Glutamatergic neuron (in vitro differentiated cells): Measurements from ENCODE around the gene COX4I2. TPM values are rescaled to one million over a fixed set of nuclear protein-coding genes. Genes with fewer than 3 reads are reported as not detected.
A peak's percentile ranks its signal among the peaks of the same experiment; 100 is the strongest.

Source experiments
- DNase-seq: peaks from one replicate; pipeline ENCODE4 v3.0.0; 2022
- H3K27ac Mint-ChIP-seq: one replicate; pipeline ENCODE4 v1.8.0; 2020; ENCODE audit warnings: mild to moderate bottlenecking, mixed read lengths, inconsistent platforms; ENCODE audit not compliant: unreplicated experiment
- H3K27me3 Mint-ChIP-seq: one replicate; pipeline ENCODE4 v1.8.0; 2020; ENCODE audit warnings: mild to moderate bottlenecking, moderate library complexity, mixed read lengths, inconsistent platforms; ENCODE audit not compliant: unreplicated experiment
- H3K36me3 Mint-ChIP-seq: one replicate; pipeline ENCODE4 v1.8.0; 2020; ENCODE audit warnings: mild to moderate bottlenecking, mixed read lengths, inconsistent platforms; ENCODE audit not compliant: unreplicated experiment
- H3K4me1 Mint-ChIP-seq: one replicate; pipeline ENCODE4 v1.8.0; 2020; ENCODE audit warnings: mild to moderate bottlenecking, low read depth, mixed read lengths, inconsistent platforms; ENCODE audit not compliant: unreplicated experiment
- H3K4me3 Mint-ChIP-seq: one replicate; pipeline ENCODE4 v1.8.0; 2020; ENCODE audit warnings: mild to moderate bottlenecking, mixed read lengths, inconsistent platforms; ENCODE audit not compliant: unreplicated experiment
- H3K9me3 Mint-ChIP-seq: one replicate; pipeline ENCODE4 v1.8.0; 2020; ENCODE audit warnings: mild to moderate bottlenecking, moderate library complexity, mixed read lengths, inconsistent platforms; ENCODE audit not compliant: unreplicated experiment
- total RNA-seq: library from RNA; stranded (reverse); fragmentation: NEBNext Ultra II Directional; extraction: Animal tissue kit (Norgen Biotek cat#: 25700); gene quantifications from one replicate; pipeline ENCODE4 v1.2.1, GENCODE V29; 2021; ENCODE audit not compliant: unreplicated experiment
- TF ChIP-seq, protein P1 (sequence below): fragments of 200-600 bp; sonication (generic); IDR thresholded peaks from one replicate; pipeline ENCODE4 v1.5.0; 2021; ENCODE audit not compliant: partially characterized antibody, unreplicated experiment

Gene COX4I2
- total RNA-seq, 1 donor from 2014 or later, result not detected

DNA sequence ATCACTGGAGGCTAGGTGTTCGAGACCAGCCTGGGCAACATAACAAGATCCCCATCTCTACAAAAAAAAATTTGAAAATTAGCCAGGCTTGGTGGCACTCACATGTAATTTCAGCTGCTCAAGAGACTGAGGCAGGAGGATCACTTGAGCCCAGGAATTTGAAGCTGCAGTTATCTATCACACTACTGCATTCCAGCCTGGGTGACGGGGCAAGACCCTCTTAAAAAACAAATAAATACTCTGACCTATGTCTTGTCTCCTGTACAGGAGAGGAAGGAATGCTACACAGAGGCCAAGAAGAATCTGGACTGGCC, 25.8 kb downstream of the COX4I2 start:
- H3K27me3 Mint-ChIP-seq, result peaks cover 39% of the 10 kb centered on the region
- peaks cover 16% of the 10 kb centered on the region for H3K9me3 Mint-ChIP-seq
- H3K36me3 Mint-ChIP-seq, result peaks cover 10% of the 10 kb centered on the region
- DNase-seq, result no peak
- H3K4me1 Mint-ChIP-seq, result peaks cover 30% of the 10 kb centered on the region
- TF ChIP-seq, protein P1, sequence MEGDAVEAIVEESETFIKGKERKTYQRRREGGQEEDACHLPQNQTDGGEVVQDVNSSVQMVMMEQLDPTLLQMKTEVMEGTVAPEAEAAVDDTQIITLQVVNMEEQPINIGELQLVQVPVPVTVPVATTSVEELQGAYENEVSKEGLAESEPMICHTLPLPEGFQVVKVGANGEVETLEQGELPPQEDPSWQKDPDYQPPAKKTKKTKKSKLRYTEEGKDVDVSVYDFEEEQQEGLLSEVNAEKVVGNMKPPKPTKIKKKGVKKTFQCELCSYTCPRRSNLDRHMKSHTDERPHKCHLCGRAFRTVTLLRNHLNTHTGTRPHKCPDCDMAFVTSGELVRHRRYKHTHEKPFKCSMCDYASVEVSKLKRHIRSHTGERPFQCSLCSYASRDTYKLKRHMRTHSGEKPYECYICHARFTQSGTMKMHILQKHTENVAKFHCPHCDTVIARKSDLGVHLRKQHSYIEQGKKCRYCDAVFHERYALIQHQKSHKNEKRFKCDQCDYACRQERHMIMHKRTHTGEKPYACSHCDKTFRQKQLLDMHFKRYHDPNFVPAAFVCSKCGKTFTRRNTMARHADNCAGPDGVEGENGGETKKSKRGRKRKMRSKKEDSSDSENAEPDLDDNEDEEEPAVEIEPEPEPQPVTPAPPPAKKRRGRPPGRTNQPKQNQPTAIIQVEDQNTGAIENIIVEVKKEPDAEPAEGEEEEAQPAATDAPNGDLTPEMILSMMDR, result no peak
- peak overlapping the region; percentile 67 for H3K27ac Mint-ChIP-seq
- no peak overlapping the region for H3K4me3 Mint-ChIP-seq

DNA sequence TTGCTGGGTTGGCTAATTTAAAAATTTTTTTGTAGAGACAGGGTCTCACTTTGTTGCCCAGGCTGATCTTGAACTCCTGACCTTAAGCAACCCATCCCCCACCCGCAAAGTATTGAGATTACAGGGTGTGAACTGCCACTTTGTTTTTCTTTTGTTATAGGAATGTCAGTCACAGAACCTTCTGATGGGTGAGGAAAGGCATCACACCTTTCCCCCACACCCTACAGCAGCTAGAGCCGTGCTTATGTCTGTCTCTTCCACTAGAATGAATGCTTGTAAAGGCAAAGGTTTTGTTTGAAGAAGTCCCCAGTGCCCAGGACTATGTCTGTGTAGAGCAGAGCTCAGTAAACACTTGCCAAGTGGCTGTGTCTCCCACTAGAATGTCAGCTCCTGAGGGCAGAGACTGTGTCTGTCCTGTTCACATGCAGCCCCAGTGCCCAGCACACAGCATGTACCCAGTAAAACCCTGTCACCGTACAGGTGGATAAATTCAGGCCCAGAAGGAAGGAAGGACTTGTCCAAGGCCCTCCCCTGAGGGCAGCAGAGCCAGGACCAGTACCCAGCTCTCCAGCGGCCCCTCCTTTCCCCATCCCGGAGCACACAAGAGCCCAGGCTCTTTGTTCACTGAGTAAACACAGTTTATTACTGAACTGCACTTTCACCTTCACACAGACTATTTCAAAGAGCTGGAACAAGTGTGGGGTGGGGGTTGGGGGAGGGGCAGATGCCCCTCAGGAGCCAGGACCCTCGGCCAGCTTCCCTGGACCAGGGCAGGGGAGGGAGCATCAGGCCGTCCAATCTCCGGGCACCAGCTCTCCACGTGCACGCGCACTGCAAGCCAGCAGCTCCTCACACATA, 26.4 kb downstream of the COX4I2 start:
- TF ChIP-seq, protein P1, result no peak
- Mint-ChIP-seq H3K36me3 (peaks cover 10% of the 10 kb centered on the region), H3K9me3 (peaks cover 16% of the 10 kb centered on the region), H3K27me3 (peaks cover 39% of the 10 kb centered on the region), H3K4me1 (peaks cover 30% of the 10 kb centered on the region), H3K4me3 (no peak overlapping the region), H3K27ac (peak overlapping the region; percentile 67)
- no peak for DNase-seq

DNA sequence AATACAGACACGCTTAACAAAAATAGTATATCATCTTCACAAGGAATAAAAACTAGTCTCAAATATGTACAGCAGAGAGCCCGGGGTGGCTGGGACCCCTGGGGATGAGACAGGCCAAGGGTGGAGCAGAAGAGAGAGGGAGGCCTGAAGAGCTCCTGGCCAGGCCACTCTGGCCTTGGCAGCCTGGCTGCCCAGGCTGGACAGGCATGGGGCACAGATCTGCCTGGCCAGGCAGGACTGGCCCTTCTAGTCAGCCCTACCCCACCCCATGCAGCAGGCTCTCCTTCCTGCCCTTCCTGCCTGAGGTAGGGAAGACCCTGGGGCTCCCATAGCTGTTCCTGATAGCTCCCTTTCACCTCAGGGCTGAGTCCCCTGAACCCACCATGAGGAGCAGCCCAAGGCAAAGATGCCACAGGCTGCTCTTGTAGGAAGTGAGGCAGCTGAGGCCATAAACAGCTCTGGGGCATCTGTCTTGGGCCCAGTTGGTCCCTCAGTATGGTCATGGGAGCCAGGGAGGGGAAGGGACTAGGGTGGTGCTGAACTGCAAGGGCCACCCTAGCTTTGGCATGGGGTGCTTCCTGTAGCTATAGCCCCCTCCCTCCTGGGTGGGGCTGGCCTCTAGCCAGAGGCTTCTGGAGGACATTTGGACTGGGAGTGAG, 27.1 kb downstream of the COX4I2 start:
- Mint-ChIP-seq H3K27me3 (peaks cover 39% of the 10 kb centered on the region), H3K4me3 (no peak overlapping the region), H3K36me3 (peaks cover 10% of the 10 kb centered on the region), H3K9me3 (peaks cover 19% of the 10 kb centered on the region), H3K4me1 (peaks cover 30% of the 10 kb centered on the region), H3K27ac (no peak overlapping the region)
- no peak for DNase-seq
- TF ChIP-seq, protein P1, result no peak

DNA sequence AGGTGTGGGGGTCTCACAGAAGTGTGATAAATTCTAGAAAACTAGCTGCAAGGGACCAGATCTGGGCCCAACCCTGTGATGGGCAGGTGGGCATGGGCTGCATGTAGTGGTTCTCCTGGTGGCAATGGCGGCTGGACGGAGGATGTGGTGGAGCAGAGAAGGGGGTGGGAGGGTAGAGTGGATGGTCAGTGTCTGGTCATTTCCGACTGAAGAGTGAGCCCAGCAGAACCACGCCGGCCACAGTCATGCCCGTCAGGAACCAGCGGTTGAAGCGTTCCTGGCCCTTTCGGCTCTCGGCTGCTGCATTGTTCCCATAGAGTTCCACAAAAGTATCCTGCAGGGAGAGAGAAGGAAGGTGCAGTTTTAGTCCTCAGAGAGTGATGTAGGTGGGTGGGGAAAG, 28.0 kb downstream of the COX4I2 start:
- Mint-ChIP-seq H3K4me3 (no peak overlapping the region), H3K4me1 (peaks cover 30% of the 10 kb centered on the region), H3K27ac (no peak overlapping the region), H3K36me3 (peaks cover 10% of the 10 kb centered on the region), H3K9me3 (peaks cover 19% of the 10 kb centered on the region), H3K27me3 (peaks cover 39% of the 10 kb centered on the region)
- no peak for DNase-seq
- TF ChIP-seq, protein P1, result no peak
